ENCODE data around the gene SOX9. TPM values are rescaled to one million over a fixed set of nuclear protein-coding genes. Genes with fewer than 3 reads are reported as not detected.
"Not testable (repeated sequence)": the region's sequence is repeated elsewhere in the genome, so short reads cannot be mapped to it uniquely, and the experiment has no call there.

SOX9 gene
- total RNA-seq, 3 donors from 2014 or later: 17.2 to 46.0 (median 39.8) TPM

- H3K4me1 ChIP-seq (ENCODE audit: low read depth): peaks cover 2% of the 10 kb centered on the region
- no peaks in the 10 kb centered on the region for H3K9me3 ChIP-seq
- no peaks in the 10 kb centered on the region for H3K36me3 ChIP-seq (ENCODE audit: low read depth)
- DNase-seq: no peak
- H3K4me3 ChIP-seq: no peak overlapping the region
- TF ChIP-seq CTCF (IDR thresholded peaks at IDR 0.05): no peak
- no peak for ATAC-seq
- intact Hi-C loops (cut with DNase I, micrococcal nuclease): no loop called here
Observed at GRCh38 chr17:72139212-72139611, 18.4 kb downstream of the SOX9 start.

- H3K36me3 ChIP-seq (ENCODE audit: low read depth): no peaks in the 10 kb centered on the region
- no peaks in the 10 kb centered on the region for H3K4me1 ChIP-seq (ENCODE audit: low read depth)
- H3K9me3 ChIP-seq: no peaks in the 10 kb centered on the region
- DNase-seq (no peak), ATAC-seq (no peak)
- no peak overlapping the region for H3K4me3 ChIP-seq
- no peak for TF ChIP-seq CTCF (IDR thresholded peaks at IDR 0.05)
- intact Hi-C loops (cut with DNase I, micrococcal nuclease): no loop called here
Observed at GRCh38 chr17:72141336-72141735, 20.5 kb downstream of the SOX9 start.

GRCh38 chr17:72142097-72142496, 21.3 kb downstream of the SOX9 start:
- H3K4me3 ChIP-seq; H3K4me1 ChIP-seq (ENCODE audit: low read depth); H3K9me3 ChIP-seq; ATAC-seq; H3K36me3 ChIP-seq (ENCODE audit: low read depth); intact Hi-C loops (cut with DNase I, micrococcal nuclease); DNase-seq: not testable (repeated sequence)

- no peak for TF ChIP-seq CTCF (IDR thresholded peaks at IDR 0.05)
- H3K4me3 ChIP-seq: no peak overlapping the region
- intact Hi-C loops (cut with DNase I, micrococcal nuclease): no loop called here
- no peaks in the 10 kb centered on the region for H3K36me3 ChIP-seq (ENCODE audit: low read depth)
- no peak for DNase-seq
- H3K9me3 ChIP-seq: no peaks in the 10 kb centered on the region
- peak; percentile 33 for ATAC-seq
- H3K4me1 ChIP-seq (ENCODE audit: low read depth): no peaks in the 10 kb centered on the region
Observed at GRCh38 chr17:72142614-72143013, 21.8 kb downstream of the SOX9 start.

GRCh38 chr17:72143245-72143644, 22.4 kb downstream of the SOX9 start:
- DNase-seq (peak in 1 of 3 donors; percentile 35), ATAC-seq (peak; percentile 95)
- Histone ChIP-seq H3K9me3 (no peaks in the 10 kb centered on the region), H3K4me3 (no peak overlapping the region), H3K4me1 (ENCODE audit: low read depth) (no peaks in the 10 kb centered on the region), H3K36me3 (ENCODE audit: low read depth) (no peaks in the 10 kb centered on the region)
- intact Hi-C loops (cut with DNase I, micrococcal nuclease): no loop called here
- TF ChIP-seq CTCF (IDR thresholded peaks at IDR 0.05): no peak

GRCh38 chr17:72144101-72144500, 23.3 kb downstream of the SOX9 start:
- ATAC-seq (no peak), DNase-seq (no peak)
- intact Hi-C loops (cut with DNase I, micrococcal nuclease): no loop called here
- Histone ChIP-seq H3K4me1 (ENCODE audit: low read depth) (no peaks in the 10 kb centered on the region), H3K4me3 (no peak overlapping the region), H3K36me3 (ENCODE audit: low read depth) (no peaks in the 10 kb centered on the region), H3K9me3 (no peaks in the 10 kb centered on the region)
- no peak for TF ChIP-seq CTCF (IDR thresholded peaks at IDR 0.05)
